HFFc6 (cell line): ENCODE data around the gene CEP68. TPM values are rescaled to one million over a fixed set of nuclear protein-coding genes. Genes with fewer than 3 reads are reported as not detected.

Experiments
- DNase-seq: peaks from one replicate; pipeline ENCODE4 v3.0.0-alpha.2; 2018
- H3K27ac Mint-ChIP-seq: 2 replicates; pipeline ENCODE4 v1.8.0; 2020; ENCODE audit warnings: mild to moderate bottlenecking, mixed read lengths
- H3K27me3 Mint-ChIP-seq: 2 replicates; pipeline ENCODE4 v1.8.0; 2021; ENCODE audit warnings: mild to moderate bottlenecking, moderate library complexity, mixed read lengths; ENCODE audit not compliant: insufficient read depth
- H3K36me3 Mint-ChIP-seq: 2 replicates; pipeline ENCODE4 v1.8.0; 2021; ENCODE audit warnings: low read depth, mixed read lengths
- H3K4me1 Mint-ChIP-seq: 2 replicates; pipeline ENCODE4 v1.8.0; 2020; ENCODE audit warnings: low read depth, mixed read lengths
- H3K4me3 Mint-ChIP-seq: 2 replicates; pipeline ENCODE4 v1.8.0; 2020; ENCODE audit warnings: mild to moderate bottlenecking, moderate library complexity, mixed read lengths
- H3K9me3 Mint-ChIP-seq: 2 replicates; pipeline ENCODE4 v1.8.0; 2020; ENCODE audit warnings: mild to moderate bottlenecking, mixed read lengths
- total RNA-seq, 6 experiments: library from RNA; stranded (reverse); fragmentation: NEBNext Ultra II Directional; extraction: Animal tissue kit (Norgen Biotek cat#: 25700); gene quantifications; 2 replicates in 1 of 6; 3 replicates in 5 of 6; pipeline ENCODE4 v1.2.3, GENCODE V29; 2021
- TF ChIP-seq, protein P1 (sequence below): fragments of 200-600 bp; sonication (generic); IDR thresholded peaks from 2 replicates; pipeline ENCODE4 v1.5.0; 2021; ENCODE audit warnings: antibody characterized with exemption, mild to moderate bottlenecking

CEP68 gene
- total RNA-seq, 6 experiments from 2014 or later = 5.7 to 9.7 (median 7.1) TPM

DNA sequence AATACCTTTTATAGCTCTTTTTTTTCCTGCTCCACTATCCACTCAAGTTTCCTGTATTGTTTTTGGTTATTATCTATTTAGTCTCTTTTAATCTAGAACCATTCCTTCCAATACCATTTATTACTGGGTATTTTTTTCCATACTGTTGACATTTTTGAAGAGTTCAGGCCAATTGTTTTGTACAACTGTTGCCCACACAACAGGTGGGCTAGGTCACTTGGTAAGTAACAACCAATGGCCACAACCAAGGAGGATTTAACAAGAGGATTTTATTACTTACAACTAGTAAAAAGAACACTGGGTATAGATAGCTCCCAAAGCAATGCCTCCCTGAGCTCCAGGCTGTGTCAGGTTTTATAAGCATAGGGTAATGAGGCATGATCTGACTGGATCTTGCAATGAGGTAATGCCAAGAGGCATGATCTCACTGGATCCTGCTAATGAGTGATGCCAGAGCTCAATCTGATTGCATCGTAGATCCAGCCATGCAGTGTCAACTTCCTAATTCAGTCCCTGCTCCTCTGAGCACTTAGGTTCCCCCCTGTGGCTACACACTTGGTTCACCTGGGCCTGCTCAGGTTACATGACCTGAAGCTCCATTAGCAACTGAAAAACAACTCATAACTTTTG lies 7.1 kb upstream of the CEP68 start:
- DNase-seq = no peak
- Mint-ChIP-seq H3K27me3 (peaks cover 8% of the 10 kb centered on the region), H3K4me1 (peaks cover 36% of the 10 kb centered on the region), H3K36me3 (peaks cover 21% of the 10 kb centered on the region; the same call in 1 of the 2 replicates), H3K27ac (no peak overlapping the region), H3K9me3 (peaks cover 15% of the 10 kb centered on the region), H3K4me3 (no peak overlapping the region)
- TF ChIP-seq, protein P1, sequence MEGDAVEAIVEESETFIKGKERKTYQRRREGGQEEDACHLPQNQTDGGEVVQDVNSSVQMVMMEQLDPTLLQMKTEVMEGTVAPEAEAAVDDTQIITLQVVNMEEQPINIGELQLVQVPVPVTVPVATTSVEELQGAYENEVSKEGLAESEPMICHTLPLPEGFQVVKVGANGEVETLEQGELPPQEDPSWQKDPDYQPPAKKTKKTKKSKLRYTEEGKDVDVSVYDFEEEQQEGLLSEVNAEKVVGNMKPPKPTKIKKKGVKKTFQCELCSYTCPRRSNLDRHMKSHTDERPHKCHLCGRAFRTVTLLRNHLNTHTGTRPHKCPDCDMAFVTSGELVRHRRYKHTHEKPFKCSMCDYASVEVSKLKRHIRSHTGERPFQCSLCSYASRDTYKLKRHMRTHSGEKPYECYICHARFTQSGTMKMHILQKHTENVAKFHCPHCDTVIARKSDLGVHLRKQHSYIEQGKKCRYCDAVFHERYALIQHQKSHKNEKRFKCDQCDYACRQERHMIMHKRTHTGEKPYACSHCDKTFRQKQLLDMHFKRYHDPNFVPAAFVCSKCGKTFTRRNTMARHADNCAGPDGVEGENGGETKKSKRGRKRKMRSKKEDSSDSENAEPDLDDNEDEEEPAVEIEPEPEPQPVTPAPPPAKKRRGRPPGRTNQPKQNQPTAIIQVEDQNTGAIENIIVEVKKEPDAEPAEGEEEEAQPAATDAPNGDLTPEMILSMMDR = no peak

DNA sequence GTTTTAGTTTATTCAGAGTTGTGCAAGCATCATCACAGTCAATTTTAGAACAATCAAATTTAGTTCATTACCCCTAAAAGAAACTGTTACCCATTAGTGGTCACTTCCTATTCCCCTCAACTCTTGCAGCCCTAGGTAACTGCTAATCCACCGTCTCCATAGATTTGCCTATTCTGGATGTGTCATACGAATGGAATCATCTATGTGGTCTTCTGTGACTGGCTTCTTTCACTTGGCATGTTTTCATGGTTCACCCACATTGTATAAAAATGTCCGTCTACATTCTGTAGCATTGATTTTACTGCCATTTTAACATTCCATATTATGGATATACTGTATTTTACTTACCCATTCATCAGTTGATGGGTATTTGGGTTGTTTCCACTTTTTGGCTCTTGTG lies 5.3 kb upstream of the CEP68 start:
- H3K9me3 Mint-ChIP-seq = peaks cover 6% of the 10 kb centered on the region
- no peak overlapping the region for H3K4me3 Mint-ChIP-seq
- H3K36me3 Mint-ChIP-seq = peaks cover 10% of the 10 kb centered on the region; the same call in 1 of the 2 replicates
- H3K4me1 Mint-ChIP-seq = peaks cover 28% of the 10 kb centered on the region
- DNase-seq = peak; percentile 73
- peaks cover 3% of the 10 kb centered on the region for H3K27me3 Mint-ChIP-seq
- H3K27ac Mint-ChIP-seq = no peak overlapping the region
- TF ChIP-seq, protein P1 = no peak

DNA sequence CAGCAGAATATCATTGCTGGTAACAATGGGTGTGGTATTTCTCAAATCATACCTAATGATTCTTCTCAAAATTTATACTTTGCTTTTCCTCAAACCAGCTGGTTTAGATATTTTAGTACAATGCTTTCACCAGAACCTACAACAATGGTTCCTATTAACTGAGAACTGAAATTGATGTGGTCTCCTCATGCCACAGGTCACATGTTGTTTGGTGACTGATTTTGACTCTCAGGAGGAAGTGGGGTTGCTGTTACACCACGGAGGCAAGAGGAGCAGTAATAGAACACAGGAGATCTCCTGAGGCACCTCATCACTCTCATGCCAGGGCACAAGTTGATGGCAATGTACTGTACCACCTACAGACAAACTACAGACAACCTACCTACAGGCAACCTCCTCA lies 3.0 kb upstream of the CEP68 start:
- Mint-ChIP-seq H3K27me3 (peaks cover 3% of the 10 kb centered on the region), H3K9me3 (peaks cover 6% of the 10 kb centered on the region), H3K4me1 (peaks cover 40% of the 10 kb centered on the region), H3K27ac (no peak overlapping the region), H3K4me3 (no peak overlapping the region), H3K36me3 (peaks cover 6% of the 10 kb centered on the region; the same call in 1 of the 2 replicates)
- TF ChIP-seq, protein P1 = no peak
- no peak for DNase-seq

DNA sequence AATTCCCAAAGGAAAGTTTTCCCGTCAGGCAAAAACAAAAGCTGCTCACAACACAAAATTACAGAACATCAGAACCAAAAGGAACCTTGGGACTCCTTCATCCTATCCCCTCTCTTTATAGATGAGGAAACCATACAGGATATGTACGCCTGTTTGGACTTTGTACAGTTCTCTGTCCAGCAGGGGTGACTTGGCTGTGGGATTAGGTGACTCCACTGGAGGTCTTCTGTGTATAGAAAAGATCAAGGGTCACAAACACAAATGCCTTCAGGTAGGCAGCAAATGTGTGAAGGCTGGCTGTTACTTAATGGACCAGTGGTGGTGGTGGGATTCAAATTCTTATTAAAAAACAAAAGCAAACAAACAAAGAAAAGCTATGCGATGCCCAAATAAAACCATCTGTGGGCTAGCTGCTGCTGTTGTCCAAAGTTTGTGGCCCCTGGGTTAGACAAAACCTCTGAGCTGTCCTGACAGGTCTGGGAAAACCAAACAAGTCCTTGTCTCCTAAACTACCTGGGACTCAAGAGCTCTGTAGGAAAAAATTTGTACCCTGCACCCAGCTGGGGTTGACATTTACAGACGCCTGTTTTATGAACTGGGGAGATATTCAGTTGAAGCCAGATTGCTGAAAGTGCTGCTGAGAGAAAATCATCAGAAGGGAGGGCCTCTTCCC lies 1.3 kb upstream of the CEP68 start:
- H3K36me3 Mint-ChIP-seq = no peaks in the 10 kb centered on the region
- peaks cover 3% of the 10 kb centered on the region for H3K27me3 Mint-ChIP-seq
- DNase-seq = no peak
- H3K27ac Mint-ChIP-seq = no peak overlapping the region
- H3K4me3 Mint-ChIP-seq = peak overlapping the region; percentile 98
- H3K4me1 Mint-ChIP-seq = peaks cover 40% of the 10 kb centered on the region
- no peaks in the 10 kb centered on the region for H3K9me3 Mint-ChIP-seq
- TF ChIP-seq, protein P1 = no peak

DNA sequence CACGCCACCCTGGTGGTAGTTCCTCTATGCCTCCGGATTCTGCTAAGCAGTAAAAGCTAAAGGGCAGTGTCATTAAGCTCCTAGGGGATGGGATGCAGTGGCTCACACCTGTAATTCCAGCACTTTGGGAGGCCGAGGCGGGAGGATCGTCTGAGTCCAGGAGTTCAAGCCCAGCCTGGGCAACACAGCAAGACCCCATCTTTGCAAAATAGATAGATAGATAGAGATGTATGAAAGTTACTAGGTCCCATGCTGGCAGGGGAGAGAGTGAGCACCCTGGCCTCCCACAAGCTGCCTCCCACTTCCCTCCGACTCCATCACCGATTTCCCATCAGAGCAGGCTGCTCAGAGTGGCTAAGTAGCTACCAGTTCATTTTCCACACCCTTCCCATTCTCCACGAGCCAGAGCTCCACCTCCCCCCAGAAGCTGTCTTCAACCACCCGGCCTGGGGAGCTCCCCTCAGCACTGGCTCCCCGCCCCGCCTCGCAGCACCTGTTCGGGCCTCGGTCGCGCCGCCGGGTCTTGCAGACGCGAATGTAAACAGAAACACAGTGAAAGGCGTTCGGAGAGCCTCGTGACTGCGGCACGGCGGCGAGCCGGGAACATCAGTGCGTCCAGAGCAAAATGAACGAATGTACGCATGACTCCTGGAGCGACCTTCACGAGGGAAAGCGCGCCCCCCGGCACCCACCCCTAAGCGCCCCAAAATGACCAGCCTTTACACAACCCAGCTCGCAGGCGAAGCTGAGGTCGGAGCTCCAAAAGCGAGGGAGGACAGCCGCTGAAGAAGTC lies 598 bp upstream of the CEP68 start:
- H3K4me3 Mint-ChIP-seq = peak overlapping the region; percentile 98
- H3K9me3 Mint-ChIP-seq = no peaks in the 10 kb centered on the region
- TF ChIP-seq, protein P1 = no peak
- H3K36me3 Mint-ChIP-seq = no peaks in the 10 kb centered on the region
- H3K4me1 Mint-ChIP-seq = peaks cover 39% of the 10 kb centered on the region
- H3K27me3 Mint-ChIP-seq = peaks cover 3% of the 10 kb centered on the region
- H3K27ac Mint-ChIP-seq = peak overlapping the region; percentile 57
- DNase-seq = no peak
